Prostate gland (tissue), 2 donors: ENCODE data around the gene LRIT1.

Experiments
- POLR2A ChIP-seq: fragments of 450-650 bp; IDR thresholded peaks from one replicate; pipeline ENCODE4 v1.6.1; 2016; ENCODE audit warnings: antibody characterized with exemption, mild to moderate bottlenecking
- TF ChIP-seq, protein P1 (sequence below), 4 experiments: fragments of 200-600 bp in 2 of 4; fragments of 450-650 bp in 2 of 4; sonication (generic) in 2 of 4; IDR thresholded peaks; 1 replicate in 3 of 4; 2 replicates in 1 of 4; pipeline ENCODE4 v1.5.1; 2016 to 2019; ENCODE audit warnings: antibody characterized with exemption in 4 of 4, mild to moderate bottlenecking in 2 of 4, moderate library complexity in 2 of 4

DNA sequence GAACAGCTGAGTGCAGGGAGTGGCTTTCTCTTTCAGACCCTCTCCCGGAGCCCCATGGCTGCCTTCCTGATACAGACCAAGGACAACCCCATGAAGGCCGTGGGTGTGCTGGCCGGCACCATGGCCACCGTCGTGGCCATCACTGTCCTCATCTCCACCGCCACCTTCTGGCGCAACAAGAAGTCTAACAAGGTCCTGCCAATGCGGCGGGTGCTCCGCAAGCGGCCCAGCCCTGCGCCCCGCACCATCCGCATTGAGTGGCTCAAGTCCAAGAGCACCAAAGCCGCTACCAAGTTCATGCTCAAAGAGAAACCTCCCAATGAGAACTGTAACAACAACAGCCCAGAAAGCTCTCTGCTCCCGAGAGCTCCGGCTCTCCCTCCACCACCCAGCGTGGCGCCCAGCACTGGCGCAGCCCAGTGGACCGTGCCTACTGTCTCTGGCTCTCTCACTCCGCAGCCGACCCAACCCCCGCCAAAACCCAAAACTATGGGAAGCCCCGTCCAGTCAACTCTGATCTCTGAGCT is 27.2 kb downstream of the LRIT1 start:
- TF ChIP-seq, protein P1, sequence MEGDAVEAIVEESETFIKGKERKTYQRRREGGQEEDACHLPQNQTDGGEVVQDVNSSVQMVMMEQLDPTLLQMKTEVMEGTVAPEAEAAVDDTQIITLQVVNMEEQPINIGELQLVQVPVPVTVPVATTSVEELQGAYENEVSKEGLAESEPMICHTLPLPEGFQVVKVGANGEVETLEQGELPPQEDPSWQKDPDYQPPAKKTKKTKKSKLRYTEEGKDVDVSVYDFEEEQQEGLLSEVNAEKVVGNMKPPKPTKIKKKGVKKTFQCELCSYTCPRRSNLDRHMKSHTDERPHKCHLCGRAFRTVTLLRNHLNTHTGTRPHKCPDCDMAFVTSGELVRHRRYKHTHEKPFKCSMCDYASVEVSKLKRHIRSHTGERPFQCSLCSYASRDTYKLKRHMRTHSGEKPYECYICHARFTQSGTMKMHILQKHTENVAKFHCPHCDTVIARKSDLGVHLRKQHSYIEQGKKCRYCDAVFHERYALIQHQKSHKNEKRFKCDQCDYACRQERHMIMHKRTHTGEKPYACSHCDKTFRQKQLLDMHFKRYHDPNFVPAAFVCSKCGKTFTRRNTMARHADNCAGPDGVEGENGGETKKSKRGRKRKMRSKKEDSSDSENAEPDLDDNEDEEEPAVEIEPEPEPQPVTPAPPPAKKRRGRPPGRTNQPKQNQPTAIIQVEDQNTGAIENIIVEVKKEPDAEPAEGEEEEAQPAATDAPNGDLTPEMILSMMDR (IDR thresholded peaks at IDR 0.05), result no peak
- TF ChIP-seq POLR2A, result no peak
